HG03457 (cell line): Measurements from ENCODE around the gene MAP2K4.
"Not testable (repeated sequence)": the region's sequence is repeated elsewhere in the genome, so short reads cannot be mapped to it uniquely, and the experiment has no call there.

Experiments
- ATAC-seq: cut with Tn5 transposase; IDR thresholded peaks from one replicate; pipeline ENCODE4 v1.9.1; 2021; ENCODE audit warnings: moderate number of reproducible peaks; ENCODE audit not compliant: unreplicated experiment

MAP2K4 gene

GRCh38 chr17:12137859-12138258 lies 117.2 kb downstream of the MAP2K4 start:
- no peak for ATAC-seq

DNA sequence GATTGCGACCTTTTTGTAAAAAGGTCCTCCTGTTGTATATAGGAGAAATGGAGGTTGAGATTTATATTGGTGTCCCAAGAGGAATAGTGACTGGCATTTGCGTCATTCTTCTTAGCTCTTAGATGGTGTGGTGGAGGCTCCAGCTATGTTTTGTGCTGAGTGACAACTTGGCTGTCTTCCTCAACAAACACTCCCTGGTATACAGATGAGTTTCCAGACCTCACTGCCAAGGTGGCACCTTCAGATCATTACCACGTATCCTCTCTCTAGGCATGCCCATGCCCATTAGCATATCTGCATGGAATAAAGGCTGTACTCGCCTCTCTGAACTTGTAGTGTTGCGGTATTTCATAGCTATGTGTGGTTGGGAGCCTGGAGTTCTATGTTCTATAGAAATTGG lies 120.0 kb downstream of the MAP2K4 start:
- ATAC-seq, result no peak

DNA sequence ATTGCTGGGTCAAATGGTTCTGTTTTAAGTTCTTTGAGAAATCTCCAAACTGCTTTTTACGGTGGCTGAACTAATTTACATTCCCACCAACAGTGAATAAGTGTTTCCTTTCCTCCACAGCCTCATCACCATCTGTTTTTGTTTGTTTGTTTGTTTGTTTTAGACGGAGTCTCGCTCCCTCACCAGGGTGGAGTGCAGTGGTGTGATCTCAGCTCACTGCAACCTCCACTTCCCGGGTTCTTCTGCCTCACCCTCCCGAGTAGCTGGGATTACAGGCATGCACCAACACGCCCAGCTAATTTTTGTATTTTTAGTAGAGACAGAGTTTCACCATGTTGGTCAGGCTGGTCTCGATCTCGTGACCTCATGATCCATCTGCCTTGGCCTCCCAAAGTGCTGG lies 141.5 kb downstream of the MAP2K4 start:
- ATAC-seq, result not testable (repeated sequence)

DNA sequence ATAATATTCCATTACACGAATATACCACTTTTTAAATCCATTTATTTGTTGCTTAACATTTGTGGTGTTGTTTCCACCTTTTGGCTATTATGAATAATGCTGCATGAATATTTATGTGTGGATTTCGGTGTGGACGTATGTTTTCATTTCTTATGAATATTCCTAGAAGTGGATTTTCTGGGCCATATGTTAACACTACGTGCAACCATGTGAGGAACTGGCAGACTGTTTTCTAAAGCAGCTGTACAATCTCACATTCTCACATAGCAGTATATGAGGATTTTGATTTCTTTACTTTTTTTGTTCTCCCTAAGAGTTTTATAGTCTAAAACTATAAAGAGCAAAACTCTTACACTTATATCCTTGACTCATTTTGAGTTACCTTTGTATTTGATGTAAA lies 143.4 kb downstream of the MAP2K4 start:
- ATAC-seq, result no peak

DNA sequence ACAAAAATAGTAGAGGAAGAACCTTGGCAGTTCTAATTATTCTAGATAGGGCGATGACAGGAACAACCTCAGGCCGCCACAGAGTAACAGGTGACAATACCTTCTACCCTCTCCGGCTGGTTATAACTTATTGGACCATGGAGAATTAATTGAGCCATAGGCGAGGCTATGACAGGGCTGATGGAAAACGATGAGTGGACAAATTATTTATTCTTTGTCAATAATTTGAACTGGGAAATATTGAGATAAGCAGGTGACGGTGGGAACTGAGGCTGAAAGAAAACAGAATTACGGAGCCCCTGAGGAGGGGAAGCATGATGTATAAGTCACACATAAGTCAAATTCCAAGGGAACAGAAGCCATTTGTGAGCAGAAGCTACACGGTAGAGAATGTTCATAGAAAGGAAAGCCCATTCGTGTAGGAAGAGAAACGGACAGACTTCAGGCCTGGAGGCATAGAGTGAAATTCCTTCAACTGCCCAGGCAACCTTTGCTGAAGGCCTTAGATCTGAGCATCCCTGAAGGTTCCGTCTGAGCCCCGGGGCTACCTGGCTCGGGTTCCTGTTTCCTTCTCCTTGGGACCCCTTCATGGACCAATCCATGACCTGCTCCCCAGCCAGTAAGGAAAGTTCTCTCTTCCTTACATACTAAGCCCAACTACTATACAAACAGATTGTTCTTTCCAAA lies 158.1 kb downstream of the MAP2K4 start:
- ATAC-seq, result no peak

DNA sequence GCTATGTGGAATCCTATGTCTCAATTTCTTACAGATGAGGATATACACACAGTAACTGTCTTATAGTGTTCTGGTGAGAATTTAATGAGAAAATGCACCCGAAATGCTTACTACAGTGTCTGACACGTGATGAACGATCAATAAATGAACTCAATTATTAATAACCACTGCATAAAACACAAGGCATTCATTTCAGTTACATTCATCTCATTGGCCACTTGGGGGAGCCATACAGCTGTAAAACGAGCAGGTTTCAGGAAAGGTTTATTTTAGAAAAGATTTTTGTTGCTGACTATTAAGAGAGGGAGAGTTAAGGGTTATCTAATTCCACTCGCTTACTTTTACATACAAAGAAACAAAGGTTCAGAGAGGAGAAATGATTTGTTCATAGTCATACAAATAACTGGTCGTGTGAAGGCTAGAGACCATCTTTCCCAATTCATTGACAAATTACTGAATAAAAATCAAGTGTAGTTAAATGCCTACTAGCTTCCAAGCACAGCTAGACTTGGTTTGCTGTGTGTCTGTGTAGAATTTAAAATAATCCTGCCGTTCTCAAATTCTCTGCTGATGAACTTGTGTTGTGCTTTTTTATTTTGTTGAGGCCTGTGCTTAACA lies 160.1 kb downstream of the MAP2K4 start:
- ATAC-seq, result no peak

- no peak for ATAC-seq
These were observed 167.0 kb downstream of the MAP2K4 start for GRCh38 chr17:12187658-12188057.

DNA sequence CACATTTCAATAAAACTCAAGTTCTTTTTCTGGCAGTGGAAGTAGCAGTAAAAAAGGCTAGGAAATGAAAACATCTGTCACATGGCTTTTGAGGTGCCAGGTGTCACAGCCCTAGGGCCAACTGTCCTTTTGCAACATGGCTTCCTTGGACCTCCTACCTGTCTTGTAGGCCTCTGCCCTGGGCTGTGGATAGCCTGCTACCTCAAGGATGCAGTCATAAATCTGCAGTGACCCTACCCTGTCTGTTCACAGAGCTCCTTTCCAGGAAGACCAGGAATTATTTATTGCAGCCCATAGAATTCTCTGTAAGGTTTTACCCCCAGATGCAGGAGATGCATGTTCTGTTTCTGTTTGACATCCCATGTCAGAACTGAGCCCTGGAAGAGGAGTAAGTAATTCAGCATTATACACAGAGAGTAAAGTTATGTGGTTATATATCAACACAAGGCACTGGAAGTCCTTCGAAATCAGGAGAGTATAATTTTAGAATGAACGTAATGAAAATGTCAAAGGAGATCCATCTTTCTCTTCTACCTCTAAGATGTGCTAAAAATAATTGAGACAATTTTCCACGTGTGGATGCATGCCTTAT lies 172.6 kb downstream of the MAP2K4 start:
- no peak for ATAC-seq
